Adrenal gland (tissue), 12 donors: Measurements from ENCODE around the gene CCDC192. TPM values are rescaled to one million over a fixed set of nuclear protein-coding genes. Genes with fewer than 3 reads are reported as not detected.
"Not testable (repeated sequence)": the region's sequence is repeated elsewhere in the genome, so short reads cannot be mapped to it uniquely, and the experiment has no call there.

Source experiments
- DNase-seq, 7 donors: peaks; one replicate each; pipeline ENCODE4 v3.0.0-alpha.2; 2019 to 2020
- H3K27ac ChIP-seq, 5 donors: fragments of 200-600 bp; sonication (generic) in 4 of 5; 1 replicate in 3 of 5; 2 replicates in 2 of 5; pipeline versions ENCODE4 v1.5.1 to v1.8.0; 2016 to 2020; ENCODE audit warnings: mild to moderate bottlenecking in 1 of 5
- H3K27me3 ChIP-seq: fragments of 200-600 bp; 2 replicates; pipeline ENCODE4 v1.8.0; 2021
- H3K36me3 ChIP-seq, 2 donors: fragments of 200-600 bp; replicated peaks in 1 of 2; 1 replicate in 1 of 2; 2 replicates in 1 of 2; pipeline versions ENCODE4 v1.5.1 to v1.8.0; 2018 to 2022
- H3K4me1 ChIP-seq, 2 donors: fragments of 200-600 bp; replicated peaks in 1 of 2; 1 replicate in 1 of 2; 2 replicates in 1 of 2; pipeline versions ENCODE4 v1.5.1 to v1.8.0; 2018 to 2021
- H3K4me3 ChIP-seq, 4 donors: fragments of 200-600 bp; sonication (generic) in 3 of 4; one replicate each; pipeline ENCODE4 v1.5.1; 2016 to 2018
- H3K9me3 ChIP-seq, 3 donors: fragments of 200-600 bp; sonication (generic) in 1 of 3; replicated peaks in 1 of 3; 1 replicate in 2 of 3; 2 replicates in 1 of 3; pipeline versions ENCODE4 v1.5.1 to v1.8.0; 2016 to 2021
- CTCF ChIP-seq, 6 experiments: fragments of 450-650 bp in 4 of 6; fragments of 200-600 bp in 2 of 6; sonication (generic) in 1 of 6; IDR thresholded peaks; 1 replicate in 5 of 6; 2 replicates in 1 of 6; pipeline versions ENCODE4 v1.5.1 to v1.8.0; 2016 to 2021; ENCODE audit warnings: antibody characterized with exemption in 6 of 6, mild to moderate bottlenecking in 2 of 6, moderate library complexity in 1 of 6
- POLR2A ChIP-seq, 2 donors: fragments of 450-650 bp; IDR thresholded peaks; one replicate each; pipeline ENCODE4 v1.6.1; 2017; ENCODE audit warnings: antibody characterized with exemption in 2 of 2, mild to moderate bottlenecking in 2 of 2, moderate library complexity in 1 of 2
- WGBS, 4 donors: extraction: QIAGEN DNeasy Blood & Tissue Kit in 2 of 4; methylation state at CpG; one replicate each; pipeline versions ENCODE4 v1.1.5 to v1.1.7; 2013 to 2017; 5-methylcytosine and 5-hydroxymethylcytosine counted together
- intact Hi-C, 2 donors: fragments of 100-400 bp; cut with DNase I; formaldehyde crosslinking; loops; one replicate each; pipeline versions ENCODE4 v1.14.1 to v1.15.0; 2022 to 2023
- polyA plus RNA-seq, 3 donors: library from polyadenylated mRNA; stranded (reverse); fragments of 200-250 nt in 2 of 3; fragments of 350-450 nt in 1 of 3; fragmentation: Illumina TruSeq in 1 of 3; extraction: RNeasy Lipid Tissue Mini Kit (QIAGEN cat#74804) in 1 of 3; gene quantifications; one replicate each; pipeline ENCODE4 v1.2.3, GENCODE V29; 2013 to 2014
- total RNA-seq, 9 donors: library from RNA; depleted of rRNA in 4 of 9; stranded (reverse); fragments of >200 nt in 4 of 9; fragments of 120-200 nt in 1 of 9; fragmentation: NEBNext Ultra II Directional in 1 of 9; extraction: Animal tissue kit (Norgen Biotek cat#: 25700) in 1 of 9; gene quantifications; one replicate each; pipeline versions ENCODE4 v1.1.0 to v1.2.4, GENCODE V29; 2013 to 2023
- donor health status: healthy with polysubstance abuse.
- donor health status: Bipolar disorder and iron deficiency.
- donor health status: DM: yes; HTN: yes; CAD: no.
- donor health status: DM: no; HTN: no; CAD: no.
- donor health status: DM: no; HTN: no; CAD: no.
- donor health status: DM: yes; HTN: yes; CAD: no.

The CCDC192 gene
- total and polyA plus RNA-seq, 12 donors: 0.35 to 0.56 (median 0.46) TPM; not detected in 8

GRCh38 chr5:127673117-127673800 is 29.9 kb upstream of the CCDC192 start:
- intact Hi-C loops: no loop called here
- no peaks in the 10 kb centered on the region for H3K9me3 ChIP-seq
- no peak for DNase-seq
- no peak overlapping the region for H3K27ac ChIP-seq
- H3K4me1 ChIP-seq: no peaks in the 10 kb centered on the region
- WGBS, 4 donors: 59 to 67% (median 62%) methylated on average over 2 of the region's 2 CpGs
- TF ChIP-seq POLR2A (IDR thresholded peaks at IDR 0.05) (no peak), CTCF (IDR thresholded peaks at IDR 0.05) (no peak)
- no peaks in the 10 kb centered on the region for H3K36me3 ChIP-seq
- H3K4me3 ChIP-seq: no peak overlapping the region
- H3K27me3 ChIP-seq: no peaks in the 10 kb centered on the region

GRCh38 chr5:127676951-127677350 is 26.2 kb upstream of the CCDC192 start:
- H3K36me3 ChIP-seq, H3K27me3 ChIP-seq, H3K9me3 ChIP-seq, H3K4me1 ChIP-seq, DNase-seq, H3K27ac ChIP-seq, intact Hi-C loops, H3K4me3 ChIP-seq: not testable (repeated sequence)

GRCh38 chr5:127679691-127680330 is 23.4 kb upstream of the CCDC192 start:
- H3K4me3 ChIP-seq, H3K27ac ChIP-seq, H3K36me3 ChIP-seq, intact Hi-C loops, DNase-seq, H3K9me3 ChIP-seq, H3K27me3 ChIP-seq, H3K4me1 ChIP-seq: not testable (repeated sequence)
- WGBS, 4 donors: 82 to 93% (median 90%) methylated on average over 3 of the region's 3 CpGs

- Histone ChIP-seq H3K4me3 (no peak overlapping the region), H3K27me3 (no peaks in the 10 kb centered on the region), H3K4me1 (no peaks in the 10 kb centered on the region), H3K36me3 (no peaks in the 10 kb centered on the region), H3K9me3 (no peaks in the 10 kb centered on the region), H3K27ac (no peak overlapping the region)
- no peak for DNase-seq
- intact Hi-C loops: no loop called here
- no peak for TF ChIP-seq CTCF (IDR thresholded peaks at IDR 0.05)
- WGBS, 4 donors: 73 to 88% (median 76%) methylated on average over 1 of the region's 1 CpG
Observed at GRCh38 chr5:127680595-127680994, 22.6 kb upstream of the CCDC192 start.

GRCh38 chr5:127683008-127683407 is 20.2 kb upstream of the CCDC192 start:
- Histone ChIP-seq H3K27ac (no peak overlapping the region), H3K4me3 (no peak overlapping the region), H3K4me1 (no peaks in the 10 kb centered on the region), H3K36me3 (no peaks in the 10 kb centered on the region), H3K9me3 (no peaks in the 10 kb centered on the region), H3K27me3 (no peaks in the 10 kb centered on the region)
- DNase-seq: no peak
- intact Hi-C loops: no loop called here
- WGBS, 4 donors: 60 to 77% (median 63%) methylated on average over 4 of the region's 4 CpGs
- TF ChIP-seq CTCF (IDR thresholded peaks at IDR 0.05) (no peak), POLR2A (IDR thresholded peaks at IDR 0.05) (no peak)
